Erythroblast (primary cell): ENCODE data around the gene USP19.

Experiments
- GATA1 ChIP-seq: IDR thresholded peaks from 2 replicates; pipeline ENCODE4 v1.6.1; 2011; ENCODE audit warnings: low read depth, mild to moderate bottlenecking, control low read depth, low read length, moderate library complexity
- POLR2A ChIP-seq: IDR thresholded peaks from 2 replicates; pipeline ENCODE4 v1.6.1; 2011; ENCODE audit warnings: mild to moderate bottlenecking, low read length

- TF ChIP-seq POLR2A (no peak), GATA1 (no peak)
Observed at GRCh38 chr3:49122451-49122850, 1.8 kb upstream of the USP19 start.
